Gastrocnemius medialis (tissue), 4 donors: Measurements from ENCODE around the gene FABP2.
"Not testable (repeated sequence)": the region's sequence is repeated elsewhere in the genome, so short reads cannot be mapped to it uniquely, and the experiment has no call there.

Experiments used
- POLR2A ChIP-seq, 2 donors: fragments of 450-650 bp; IDR thresholded peaks; one replicate each; pipeline ENCODE4 v1.6.1; 2017; ENCODE audit warnings: antibody characterized with exemption in 2 of 2, mild to moderate bottlenecking in 2 of 2, moderate library complexity in 2 of 2
- TF ChIP-seq, protein P1 (sequence below), 5 experiments: fragments of 450-650 bp in 3 of 5; fragments of 200-600 bp in 2 of 5; sonication (generic) in 2 of 5; IDR thresholded peaks in 4 of 5; conservative IDR thresholded peaks in 1 of 5; 1 replicate in 4 of 5; 2 replicates in 1 of 5; pipeline ENCODE4 v1.5.1; 2016 to 2019; ENCODE audit warnings: antibody characterized with exemption in 5 of 5, mild to moderate bottlenecking in 3 of 5, moderate library complexity in 3 of 5

DNA sequence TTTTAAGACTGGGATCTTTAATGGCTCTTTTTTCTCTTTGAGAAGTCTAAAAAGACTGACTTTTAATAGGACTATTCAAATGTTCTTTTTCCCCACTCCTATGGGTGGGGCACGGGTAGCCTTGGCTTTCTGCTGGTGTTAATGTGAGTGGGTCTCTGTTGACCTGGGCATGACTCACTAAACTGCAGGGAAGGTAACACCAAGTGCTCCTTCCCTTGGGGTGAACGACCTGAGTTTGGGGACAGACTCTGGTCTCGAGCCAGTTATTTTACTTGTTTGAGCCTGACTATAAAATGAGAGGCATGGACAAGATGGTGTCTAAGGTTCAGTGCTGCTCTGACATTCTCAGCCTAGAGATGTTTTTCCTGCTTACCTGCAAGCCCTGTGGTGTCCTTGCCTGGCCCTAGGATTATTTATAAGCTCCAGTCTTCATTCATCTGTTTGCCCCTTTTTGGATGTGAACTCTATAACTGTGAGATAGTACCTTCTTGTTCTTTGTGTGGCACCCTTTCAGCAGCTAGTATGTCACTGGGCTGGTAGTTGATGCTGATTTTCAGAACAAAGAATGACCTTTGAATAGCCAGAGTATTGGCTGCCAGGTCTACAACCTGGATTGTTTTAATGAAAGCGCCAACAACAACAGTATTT lies 14.5 kb upstream of the FABP2 start:
- TF ChIP-seq, protein P1, sequence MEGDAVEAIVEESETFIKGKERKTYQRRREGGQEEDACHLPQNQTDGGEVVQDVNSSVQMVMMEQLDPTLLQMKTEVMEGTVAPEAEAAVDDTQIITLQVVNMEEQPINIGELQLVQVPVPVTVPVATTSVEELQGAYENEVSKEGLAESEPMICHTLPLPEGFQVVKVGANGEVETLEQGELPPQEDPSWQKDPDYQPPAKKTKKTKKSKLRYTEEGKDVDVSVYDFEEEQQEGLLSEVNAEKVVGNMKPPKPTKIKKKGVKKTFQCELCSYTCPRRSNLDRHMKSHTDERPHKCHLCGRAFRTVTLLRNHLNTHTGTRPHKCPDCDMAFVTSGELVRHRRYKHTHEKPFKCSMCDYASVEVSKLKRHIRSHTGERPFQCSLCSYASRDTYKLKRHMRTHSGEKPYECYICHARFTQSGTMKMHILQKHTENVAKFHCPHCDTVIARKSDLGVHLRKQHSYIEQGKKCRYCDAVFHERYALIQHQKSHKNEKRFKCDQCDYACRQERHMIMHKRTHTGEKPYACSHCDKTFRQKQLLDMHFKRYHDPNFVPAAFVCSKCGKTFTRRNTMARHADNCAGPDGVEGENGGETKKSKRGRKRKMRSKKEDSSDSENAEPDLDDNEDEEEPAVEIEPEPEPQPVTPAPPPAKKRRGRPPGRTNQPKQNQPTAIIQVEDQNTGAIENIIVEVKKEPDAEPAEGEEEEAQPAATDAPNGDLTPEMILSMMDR (IDR thresholded peaks at IDR 0.05 in 4 of 5, conservative IDR thresholded peaks at IDR 0.05 in 1 of 5) = not testable (repeated sequence)
- not testable (repeated sequence) for TF ChIP-seq POLR2A (IDR thresholded peaks at IDR 0.05)
